GM12878 (cell line): ENCODE measurements around the gene RYR2.

ENCODE experiments used
- BHLHE40 ChIP-seq, 2 experiments: fragments of 450-650 bp in 1 of 2; IDR thresholded peaks; 2 replicates each; pipeline ENCODE4 v1.6.1; 2011 to 2017; ENCODE audit warnings: low read depth in 2 of 2, borderline replicate concordance in 1 of 2, improper control_type of control experiment in 1 of 2, low read length in 1 of 2, mild to moderate bottlenecking in 1 of 2
- CTCF ChIP-seq, 3 experiments: IDR thresholded peaks in 2 of 3; conservative IDR thresholded peaks in 1 of 3; 2 replicates each; pipeline ENCODE4 v1.5.1; 2011; ENCODE audit warnings: low read depth in 3 of 3, low read length in 3 of 3, mild to moderate bottlenecking in 3 of 3, control low read depth in 2 of 3, moderate library complexity in 2 of 3, inconsistent platforms in 1 of 3, mixed read lengths in 1 of 3; ENCODE audit not compliant: control insufficient read depth in 2 of 3, insufficient read depth in 1 of 3; ENCODE audit errors: extremely low read depth in 1 of 3
- KDM1A ChIP-seq: fragments of 200-600 bp; sonication (generic); IDR thresholded peaks from 2 replicates; pipeline ENCODE4 v1.6.1; 2016; ENCODE audit warnings: borderline replicate concordance
- NFXL1 ChIP-seq: fragments of 450-650 bp; IDR thresholded peaks from 2 replicates; pipeline ENCODE4 v1.6.1; 2017; ENCODE audit warnings: antibody characterized with exemption, mild to moderate bottlenecking, borderline replicate concordance
- NR2C1 ChIP-seq: fragments of 450-650 bp; IDR thresholded peaks from 2 replicates; pipeline ENCODE4 v1.6.1; 2017; ENCODE audit warnings: antibody characterized with exemption, mild to moderate bottlenecking, moderate library complexity
- NR2C2 ChIP-seq: IDR thresholded peaks from 2 replicates; pipeline ENCODE4 v1.6.1; 2011; ENCODE audit warnings: borderline replicate concordance, low read depth; ENCODE audit not compliant: control insufficient read depth, insufficient read length
- SMAD5 ChIP-seq: IDR thresholded peaks from 2 replicates; pipeline ENCODE4 v1.6.1; 2016; ENCODE audit warnings: antibody characterized with exemption, low read depth
- SMARCA5 ChIP-seq: fragments of 450-650 bp; IDR thresholded peaks from 2 replicates; pipeline ENCODE4 v1.6.1; 2017; ENCODE audit warnings: mild to moderate bottlenecking
- TAF1 ChIP-seq: IDR thresholded peaks from 2 replicates; pipeline ENCODE4 v1.6.1; 2011; ENCODE audit warnings: mild to moderate bottlenecking, low read depth, low read length, borderline replicate concordance
- TCF3 ChIP-seq: IDR thresholded peaks from 2 replicates; pipeline ENCODE4 v1.6.1; 2012; ENCODE audit warnings: low read depth, mild to moderate bottlenecking, low read length, borderline replicate concordance; ENCODE audit not compliant: insufficient read depth
- TF ChIP-seq, protein P1 (sequence below): IDR thresholded peaks from 2 replicates; pipeline ENCODE4 v1.6.1; 2011; ENCODE audit warnings: low read depth, low read length, improper control_type of control experiment, borderline replicate concordance

GRCh38 chr1:237841485-237841884 is 799.5 kb downstream of the RYR2 start:
- TF ChIP-seq, protein P1, sequence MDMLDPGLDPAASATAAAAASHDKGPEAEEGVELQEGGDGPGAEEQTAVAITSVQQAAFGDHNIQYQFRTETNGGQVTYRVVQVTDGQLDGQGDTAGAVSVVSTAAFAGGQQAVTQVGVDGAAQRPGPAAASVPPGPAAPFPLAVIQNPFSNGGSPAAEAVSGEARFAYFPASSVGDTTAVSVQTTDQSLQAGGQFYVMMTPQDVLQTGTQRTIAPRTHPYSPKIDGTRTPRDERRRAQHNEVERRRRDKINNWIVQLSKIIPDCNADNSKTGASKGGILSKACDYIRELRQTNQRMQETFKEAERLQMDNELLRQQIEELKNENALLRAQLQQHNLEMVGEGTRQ, result no peak
- TF ChIP-seq NR2C1, result no peak
- no peak for TF ChIP-seq KDM1A
- TF ChIP-seq BHLHE40 (IDR thresholded peaks at IDR 0.05; ENCODE audit: borderline replicate concordance in 1 of 2, low read depth in 2 of 2, low read length in 1 of 2), result no peak
- TF ChIP-seq SMAD5, result no peak
- no peak for TF ChIP-seq NFXL1
- TF ChIP-seq SMARCA5, result no peak
- no peak for TF ChIP-seq CTCF (IDR thresholded peaks at IDR 0.05 in 2 of 3, conservative IDR thresholded peaks at IDR 0.05 in 1 of 3; ENCODE audit: control insufficient read depth in 2 of 3, extremely low read depth in 1 of 3, insufficient read depth in 1 of 3, low read depth in 3 of 3, low read length in 3 of 3)
- no peak for TF ChIP-seq TCF3
- TF ChIP-seq NR2C2, result no peak
- TF ChIP-seq TAF1, result no peak
